K562 (cell line): ENCODE data around the gene SYNJ2. TPM values are rescaled to one million over a fixed set of nuclear protein-coding genes. Genes with fewer than 3 reads are reported as not detected.

ENCODE experiments used
- GATAD2A ChIP-seq: fragments of 450-650 bp; IDR thresholded peaks from 2 replicates; pipeline ENCODE4 v1.6.1; 2017
- ILK ChIP-seq: fragments of 450-650 bp; IDR thresholded peaks from 2 replicates; pipeline ENCODE4 v1.6.1; 2016; ENCODE audit warnings: missing genetic modification characterization, low read depth, mild to moderate bottlenecking, missing compliant biosample characterization, moderate library complexity, borderline replicate concordance
- KLF1 ChIP-seq: fragments of 450-650 bp; IDR thresholded peaks from 2 replicates; pipeline ENCODE4 v1.6.1; 2016; ENCODE audit warnings: missing genetic modification characterization, missing compliant biosample characterization
- LCOR ChIP-seq: sonication (generic); formaldehyde crosslinking; IDR thresholded peaks from 2 replicates; pipeline ENCODE4 v1.8.0; 2022; ENCODE audit warnings: mild to moderate bottlenecking, missing genetic modification reagents
- PTBP1 ChIP-seq: fragments of 200-400 bp; formaldehyde crosslinking; IDR thresholded peaks from 2 replicates; pipeline ENCODE4 v1.6.1; 2017; ENCODE audit warnings: low read depth, low read length
- RFX1 ChIP-seq: fragments of 450-650 bp; IDR thresholded peaks from 2 replicates; pipeline ENCODE4 v1.6.1; 2016; ENCODE audit warnings: mild to moderate bottlenecking, moderate library complexity
- SMARCA5 ChIP-seq: fragments of 450-650 bp; IDR thresholded peaks from 2 replicates; pipeline ENCODE4 v1.6.1; 2016
- STAG1 ChIP-seq: sonication (generic); formaldehyde crosslinking; IDR thresholded peaks from 2 replicates; pipeline ENCODE4 v1.5.0; 2020; ENCODE audit warnings: missing genetic modification reagents, borderline replicate concordance
- TEAD4 ChIP-seq, 2 experiments: sonication (generic) in 1 of 2; formaldehyde crosslinking in 1 of 2; IDR thresholded peaks; 2 replicates each; pipeline versions ENCODE4 v1.6.1 to v1.8.0; 2012 to 2022; ENCODE audit warnings: borderline replicate concordance in 1 of 2, inconsistent platforms in 1 of 2, low read length in 1 of 2, mild to moderate bottlenecking in 1 of 2, missing genetic modification reagents in 1 of 2
- U2AF1 ChIP-seq: fragments of 200-400 bp; formaldehyde crosslinking; optimal IDR thresholded peaks from 2 replicates; pipeline ENCODE3; 2017; ENCODE audit warnings: mild to moderate bottlenecking, low read depth, low read length, moderate library complexity
- ZBTB40 ChIP-seq, 2 experiments: fragments of 450-650 bp in 1 of 2; sonication (generic) in 1 of 2; formaldehyde crosslinking in 1 of 2; IDR thresholded peaks; 2 replicates each; pipeline versions ENCODE4 v1.7.1 to v1.9.0; 2016 to 2022; ENCODE audit warnings: inconsistent platforms in 1 of 2, mild to moderate bottlenecking in 1 of 2, missing genetic modification reagents in 1 of 2
- ZC3H8 ChIP-seq: fragments of 450-650 bp; IDR thresholded peaks from 2 replicates; pipeline ENCODE4 v1.6.1; 2017
- ZFPM2 ChIP-seq: fragments of 250-450 bp; sonication (Bioruptor Pico); IDR thresholded peaks from 2 replicates; pipeline ENCODE4 v1.5.1; 2022; ENCODE audit warnings: mild to moderate bottlenecking
- ZHX1 ChIP-seq: fragments of 150-350 bp; conservative IDR thresholded peaks from 2 replicates; pipeline ENCODE4 v1.6.1; 2014; ENCODE audit warnings: low read length
- ZNF695 ChIP-seq: fragments of 450-650 bp; formaldehyde crosslinking; IDR thresholded peaks from 2 replicates; pipeline ENCODE4 v1.4.0; 2020; ENCODE audit warnings: mild to moderate bottlenecking, moderate library complexity
- polyA plus RNA-seq, 8 experiments: library from polyadenylated mRNA; depleted of rRNA in 4 of 8; stranded (reverse) in 5 of 8; unstranded in 3 of 8; fragments of >200 nt; fragmentation: Nextera tagmentation in 2 of 8; fragmentation: Illumina TruSeq in 1 of 8; extraction: Ambion mirVana in 2 of 8; extraction: Trizol in 1 of 8; gene quantifications; 2 replicates each; pipeline versions ENCODE4 v1.2.1 to v1.2.3, GENCODE V29; 2011 to 2014; ENCODE audit warnings: inconsistent platforms in 1 of 8, missing spikeins in 1 of 8
- total RNA-seq, 7 experiments: library from RNA; depleted of rRNA in 6 of 7; stranded (reverse); fragments of >200 nt in 6 of 7; fragmentation: Illumina TruSeq in 2 of 7; extraction: Trizol in 2 of 7; gene quantifications; 2 replicates each; pipeline versions ENCODE4 v1.2.1 to v1.2.3, GENCODE V29; 2011 to 2021; ENCODE audit warnings: low replicate concordance in 1 of 7

SYNJ2 gene
- total and polyA plus RNA-seq, 9 of the 15 experiments (the other 6 are each of a cell fraction or from before 2014, with no cell fraction given): 3.0 to 27.7 (median 17.8) TPM

GRCh38 chr6:158042245-158042798, 60.7 kb downstream of the SYNJ2 start (continued):
- TF ChIP-seq KLF1 (tag) (no peak), LCOR (peak; percentile 57; the same call in 1 of the 2 replicates), SMARCA5 (no peak), RFX1 (no peak), U2AF1 (no peak), ILK (tag) (no peak), ZFPM2 (CRISPR knock-in tag) (no peak), STAG1 (no peak), TEAD4 (IDR thresholded peaks at IDR 0.05; ENCODE audit: low read length) (peak; percentile 19; the same call in 1 of the 2 replicates), TEAD4 (CRISPR knock-in tag; IDR thresholded peaks at IDR 0.05; ENCODE audit: borderline replicate concordance) (no peak), ZNF695 (CRISPR knock-in tag) (no peak), ZBTB40 (IDR thresholded peaks at IDR 0.05) (0 out of 2 replicates have a peak, but pooled peaks have one; percentile 45), ZBTB40 (CRISPR knock-in tag; IDR thresholded peaks at IDR 0.05) (no peak), PTBP1 (no peak), ZHX1 (no peak), ZC3H8 (no peak), GATAD2A (0 out of 2 replicates have a peak, but pooled peaks have one; percentile 73)
